K562 (cell line): ENCODE measurements around the gene HLA-DPA1. TPM values are rescaled to one million over a fixed set of nuclear protein-coding genes. Genes with fewer than 3 reads are reported as not detected.

ENCODE experiments used
- ARID2 ChIP-seq: fragments of 450-650 bp; IDR thresholded peaks from 2 replicates; pipeline ENCODE4 v1.6.1; 2017; ENCODE audit warnings: antibody characterized with exemption, mild to moderate bottlenecking
- CEBPB ChIP-seq: fragments of 450-650 bp; IDR thresholded peaks from 2 replicates; pipeline ENCODE4 v1.6.1; 2016; ENCODE audit warnings: missing genetic modification characterization, missing compliant biosample characterization
- ETS1 ChIP-seq: conservative IDR thresholded peaks from 2 replicates; pipeline ENCODE4 v1.6.1; 2011; ENCODE audit warnings: low read depth, mild to moderate bottlenecking, low read length; ENCODE audit not compliant: control insufficient read depth
- HDGF ChIP-seq: fragments of 450-650 bp; IDR thresholded peaks from 2 replicates; pipeline ENCODE4 v1.6.1; 2016
- LEF1 ChIP-seq: fragments of 450-650 bp; IDR thresholded peaks from 2 replicates; pipeline ENCODE4 v1.6.1; 2016; ENCODE audit warnings: mild to moderate bottlenecking
- SFPQ ChIP-seq: fragments of 200-400 bp; formaldehyde crosslinking; IDR thresholded peaks from 2 replicates; pipeline ENCODE4 v1.6.1; 2017; ENCODE audit warnings: mild to moderate bottlenecking, low read depth, low read length, moderate library complexity
- SOX6 ChIP-seq: fragments of 450-650 bp; IDR thresholded peaks from 2 replicates; pipeline ENCODE4 v1.6.1; 2014; ENCODE audit warnings: mild to moderate bottlenecking
- STAT5B ChIP-seq: fragments of 250-450 bp; sonication (Bioruptor Pico); IDR thresholded peaks from 2 replicates; pipeline ENCODE4 v1.8.0; 2021; ENCODE audit warnings: mild to moderate bottlenecking, inconsistent platforms
- TEAD1 ChIP-seq, 2 experiments: fragments of 450-650 bp in 1 of 2; sonication (generic) in 1 of 2; formaldehyde crosslinking; IDR thresholded peaks; 2 replicates each; pipeline versions ENCODE4 v1.4.0 to v1.8.0; 2020 to 2022; ENCODE audit warnings: mild to moderate bottlenecking in 2 of 2, missing genetic modification reagents in 1 of 2
- TRIM24 ChIP-seq, 2 experiments: fragments of 450-650 bp; IDR thresholded peaks; 2 replicates each; pipeline ENCODE4 v1.6.1; 2016
- ZBTB8A ChIP-seq: fragments of 450-650 bp; IDR thresholded peaks from 2 replicates; pipeline ENCODE4 v1.6.1; 2018; ENCODE audit warnings: mild to moderate bottlenecking, moderate library complexity; ENCODE audit not compliant: partially characterized antibody
- ZNF507 ChIP-seq: conservative IDR thresholded peaks from 2 replicates; pipeline ENCODE4 v1.6.1; 2017; ENCODE audit warnings: missing genetic modification characterization, missing compliant biosample characterization
- polyA plus RNA-seq, 8 experiments: library from polyadenylated mRNA; depleted of rRNA in 4 of 8; stranded (reverse) in 5 of 8; unstranded in 3 of 8; fragments of >200 nt; fragmentation: Nextera tagmentation in 2 of 8; fragmentation: Illumina TruSeq in 1 of 8; extraction: Ambion mirVana in 2 of 8; extraction: Trizol in 1 of 8; gene quantifications; 2 replicates each; pipeline versions ENCODE4 v1.2.1 to v1.2.3, GENCODE V29; 2011 to 2014; ENCODE audit warnings: inconsistent platforms in 1 of 8, missing spikeins in 1 of 8
- total RNA-seq, 7 experiments: library from RNA; depleted of rRNA in 6 of 7; stranded (reverse); fragments of >200 nt in 6 of 7; fragmentation: Illumina TruSeq in 2 of 7; extraction: Trizol in 2 of 7; gene quantifications; 2 replicates each; pipeline versions ENCODE4 v1.2.1 to v1.2.3, GENCODE V29; 2011 to 2021; ENCODE audit warnings: low replicate concordance in 1 of 7
- TF ChIP-seq, protein P1 (sequence below): fragments of 250-450 bp; sonication (Bioruptor Pico); IDR thresholded peaks from 2 replicates; pipeline ENCODE4 v1.4.0; 2020
- TF ChIP-seq, protein P2 (sequence below), 3 experiments: IDR thresholded peaks in 2 of 3; conservative IDR thresholded peaks in 1 of 3; 2 replicates each; pipeline ENCODE4 v1.5.1; 2011 to 2012; ENCODE audit warnings: low read length in 3 of 3, mild to moderate bottlenecking in 3 of 3, control low read depth in 2 of 3, improper control_type of control experiment in 1 of 3, inconsistent platforms in 1 of 3, low read depth in 1 of 3, mixed read lengths in 1 of 3, moderate library complexity in 1 of 3; ENCODE audit not compliant: insufficient read depth in 2 of 3
- TF ChIP-seq, protein P3 (sequence below): fragments of 250-450 bp; sonication (Bioruptor Pico); IDR thresholded peaks from 2 replicates; pipeline ENCODE4 v1.6.1; 2021; ENCODE audit warnings: mild to moderate bottlenecking
- TF ChIP-seq, protein P4 (sequence below): fragments of 250-450 bp; sonication (Bioruptor Pico); IDR thresholded peaks from 2 replicates; pipeline ENCODE4 v1.8.0; 2021; ENCODE audit warnings: mild to moderate bottlenecking, moderate library complexity

HLA-DPA1 gene
- total and polyA plus RNA-seq, 9 of the 15 experiments (the other 6 are each of a cell fraction or from before 2014, with no cell fraction given) = 0.23 to 0.93 (median 0.55) TPM

- TF ChIP-seq, protein P1, sequence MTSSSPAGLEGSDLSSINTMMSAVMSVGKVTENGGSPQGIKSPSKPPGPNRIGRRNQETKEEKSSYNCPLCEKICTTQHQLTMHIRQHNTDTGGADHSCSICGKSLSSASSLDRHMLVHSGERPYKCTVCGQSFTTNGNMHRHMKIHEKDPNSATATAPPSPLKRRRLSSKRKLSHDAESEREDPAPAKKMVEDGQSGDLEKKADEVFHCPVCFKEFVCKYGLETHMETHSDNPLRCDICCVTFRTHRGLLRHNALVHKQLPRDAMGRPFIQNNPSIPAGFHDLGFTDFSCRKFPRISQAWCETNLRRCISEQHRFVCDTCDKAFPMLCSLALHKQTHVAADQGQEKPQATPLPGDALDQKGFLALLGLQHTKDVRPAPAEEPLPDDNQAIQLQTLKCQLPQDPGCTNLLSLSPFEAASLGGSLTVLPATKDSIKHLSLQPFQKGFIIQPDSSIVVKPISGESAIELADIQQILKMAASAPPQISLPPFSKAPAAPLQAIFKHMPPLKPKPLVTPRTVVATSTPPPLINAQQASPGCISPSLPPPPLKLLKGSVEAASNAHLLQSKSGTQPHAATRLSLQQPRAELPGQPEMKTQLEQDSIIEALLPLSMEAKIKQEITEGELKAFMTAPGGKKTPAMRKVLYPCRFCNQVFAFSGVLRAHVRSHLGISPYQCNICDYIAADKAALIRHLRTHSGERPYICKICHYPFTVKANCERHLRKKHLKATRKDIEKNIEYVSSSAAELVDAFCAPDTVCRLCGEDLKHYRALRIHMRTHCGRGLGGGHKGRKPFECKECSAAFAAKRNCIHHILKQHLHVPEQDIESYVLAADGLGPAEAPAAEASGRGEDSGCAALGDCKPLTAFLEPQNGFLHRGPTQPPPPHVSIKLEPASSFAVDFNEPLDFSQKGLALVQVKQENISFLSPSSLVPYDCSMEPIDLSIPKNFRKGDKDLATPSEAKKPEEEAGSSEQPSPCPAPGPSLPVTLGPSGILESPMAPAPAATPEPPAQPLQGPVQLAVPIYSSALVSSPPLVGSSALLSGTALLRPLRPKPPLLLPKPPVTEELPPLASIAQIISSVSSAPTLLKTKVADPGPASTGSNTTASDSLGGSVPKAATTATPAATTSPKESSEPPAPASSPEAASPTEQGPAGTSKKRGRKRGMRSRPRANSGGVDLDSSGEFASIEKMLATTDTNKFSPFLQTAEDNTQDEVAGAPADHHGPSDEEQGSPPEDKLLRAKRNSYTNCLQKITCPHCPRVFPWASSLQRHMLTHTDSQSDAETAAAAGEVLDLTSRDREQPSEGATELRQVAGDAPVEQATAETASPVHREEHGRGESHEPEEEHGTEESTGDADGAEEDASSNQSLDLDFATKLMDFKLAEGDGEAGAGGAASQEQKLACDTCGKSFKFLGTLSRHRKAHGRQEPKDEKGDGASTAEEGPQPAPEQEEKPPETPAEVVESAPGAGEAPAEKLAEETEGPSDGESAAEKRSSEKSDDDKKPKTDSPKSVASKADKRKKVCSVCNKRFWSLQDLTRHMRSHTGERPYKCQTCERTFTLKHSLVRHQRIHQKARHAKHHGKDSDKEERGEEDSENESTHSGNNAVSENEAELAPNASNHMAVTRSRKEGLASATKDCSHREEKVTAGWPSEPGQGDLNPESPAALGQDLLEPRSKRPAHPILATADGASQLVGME (CRISPR knock-in tag) = no peak
- TF ChIP-seq ZBTB8A (no peak), ETS1 (no peak), SOX6 (no peak), CEBPB (tag) (no peak), STAT5B (CRISPR knock-in tag) (no peak), ZNF507 (tag) (no peak), HDGF (no peak), ARID2 (no peak), LEF1 (no peak), TRIM24 (IDR thresholded peaks at IDR 0.05) (no peak), TEAD1 (CRISPR knock-in tag; IDR thresholded peaks at IDR 0.05) (0 out of 4 replicates have a peak, but pooled peaks of 1 of the 2 experiments have one; percentile 19), SFPQ (no peak)
- TF ChIP-seq, protein P2, sequence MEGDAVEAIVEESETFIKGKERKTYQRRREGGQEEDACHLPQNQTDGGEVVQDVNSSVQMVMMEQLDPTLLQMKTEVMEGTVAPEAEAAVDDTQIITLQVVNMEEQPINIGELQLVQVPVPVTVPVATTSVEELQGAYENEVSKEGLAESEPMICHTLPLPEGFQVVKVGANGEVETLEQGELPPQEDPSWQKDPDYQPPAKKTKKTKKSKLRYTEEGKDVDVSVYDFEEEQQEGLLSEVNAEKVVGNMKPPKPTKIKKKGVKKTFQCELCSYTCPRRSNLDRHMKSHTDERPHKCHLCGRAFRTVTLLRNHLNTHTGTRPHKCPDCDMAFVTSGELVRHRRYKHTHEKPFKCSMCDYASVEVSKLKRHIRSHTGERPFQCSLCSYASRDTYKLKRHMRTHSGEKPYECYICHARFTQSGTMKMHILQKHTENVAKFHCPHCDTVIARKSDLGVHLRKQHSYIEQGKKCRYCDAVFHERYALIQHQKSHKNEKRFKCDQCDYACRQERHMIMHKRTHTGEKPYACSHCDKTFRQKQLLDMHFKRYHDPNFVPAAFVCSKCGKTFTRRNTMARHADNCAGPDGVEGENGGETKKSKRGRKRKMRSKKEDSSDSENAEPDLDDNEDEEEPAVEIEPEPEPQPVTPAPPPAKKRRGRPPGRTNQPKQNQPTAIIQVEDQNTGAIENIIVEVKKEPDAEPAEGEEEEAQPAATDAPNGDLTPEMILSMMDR (IDR thresholded peaks at IDR 0.05 in 2 of 3, conservative IDR thresholded peaks at IDR 0.05 in 1 of 3; ENCODE audit: insufficient read depth in 2 of 3, low read depth in 1 of 3, low read length in 3 of 3) = peak; percentile 84 to 96 (median 90)
- TF ChIP-seq, protein P3, sequence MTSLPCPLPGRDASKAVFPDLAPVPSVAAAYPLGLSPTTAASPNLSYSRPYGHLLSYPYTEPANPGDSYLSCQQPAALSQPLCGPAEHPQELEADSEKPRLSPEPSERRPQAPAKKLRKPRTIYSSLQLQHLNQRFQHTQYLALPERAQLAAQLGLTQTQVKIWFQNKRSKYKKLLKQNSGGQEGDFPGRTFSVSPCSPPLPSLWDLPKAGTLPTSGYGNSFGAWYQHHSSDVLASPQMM (CRISPR knock-in tag) = no peak
- TF ChIP-seq, protein P4, sequence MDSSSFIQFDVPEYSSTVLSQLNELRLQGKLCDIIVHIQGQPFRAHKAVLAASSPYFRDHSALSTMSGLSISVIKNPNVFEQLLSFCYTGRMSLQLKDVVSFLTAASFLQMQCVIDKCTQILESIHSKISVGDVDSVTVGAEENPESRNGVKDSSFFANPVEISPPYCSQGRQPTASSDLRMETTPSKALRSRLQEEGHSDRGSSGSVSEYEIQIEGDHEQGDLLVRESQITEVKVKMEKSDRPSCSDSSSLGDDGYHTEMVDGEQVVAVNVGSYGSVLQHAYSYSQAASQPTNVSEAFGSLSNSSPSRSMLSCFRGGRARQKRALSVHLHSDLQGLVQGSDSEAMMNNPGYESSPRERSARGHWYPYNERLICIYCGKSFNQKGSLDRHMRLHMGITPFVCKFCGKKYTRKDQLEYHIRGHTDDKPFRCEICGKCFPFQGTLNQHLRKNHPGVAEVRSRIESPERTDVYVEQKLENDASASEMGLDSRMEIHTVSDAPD = no peak
Observed at GRCh38 chr6:33091957-33092356, 18.5 kb upstream of the HLA-DPA1 start (continued).
